GM18520 (cell line): ENCODE measurements around the gene PTS.

ENCODE experiments used
- ATAC-seq: cut with Tn5 transposase; IDR thresholded peaks from one replicate; pipeline ENCODE4 v1.9.1; 2021; ENCODE audit not compliant: unreplicated experiment

PTS gene

DNA sequence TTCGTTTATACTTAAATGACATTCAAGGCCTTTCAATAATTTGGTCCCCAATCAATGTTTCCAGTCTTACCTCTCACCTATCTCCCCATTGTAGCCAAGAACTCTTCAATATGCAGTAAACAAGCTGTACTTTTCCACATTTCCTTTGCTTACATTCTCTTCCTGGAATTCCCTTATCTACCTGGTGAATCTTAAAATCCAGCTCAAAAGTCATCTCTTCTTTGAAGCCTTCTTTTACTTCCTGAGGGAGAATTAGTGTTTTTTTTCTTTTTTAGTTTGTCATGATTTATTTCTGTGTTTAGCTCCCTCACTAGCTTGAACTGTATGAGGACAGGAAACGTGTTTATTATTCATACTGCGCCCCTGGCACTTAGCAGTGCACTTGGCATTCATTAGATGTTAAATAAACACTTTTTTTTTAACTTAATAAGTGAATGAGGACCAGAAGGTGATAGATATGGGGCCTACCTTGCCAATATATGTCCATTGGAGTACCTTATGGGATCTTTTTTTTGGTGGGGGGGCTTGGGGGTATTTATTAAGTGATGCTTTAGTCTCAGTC is 4.9 kb upstream of the PTS start:
- no peak for ATAC-seq

DNA sequence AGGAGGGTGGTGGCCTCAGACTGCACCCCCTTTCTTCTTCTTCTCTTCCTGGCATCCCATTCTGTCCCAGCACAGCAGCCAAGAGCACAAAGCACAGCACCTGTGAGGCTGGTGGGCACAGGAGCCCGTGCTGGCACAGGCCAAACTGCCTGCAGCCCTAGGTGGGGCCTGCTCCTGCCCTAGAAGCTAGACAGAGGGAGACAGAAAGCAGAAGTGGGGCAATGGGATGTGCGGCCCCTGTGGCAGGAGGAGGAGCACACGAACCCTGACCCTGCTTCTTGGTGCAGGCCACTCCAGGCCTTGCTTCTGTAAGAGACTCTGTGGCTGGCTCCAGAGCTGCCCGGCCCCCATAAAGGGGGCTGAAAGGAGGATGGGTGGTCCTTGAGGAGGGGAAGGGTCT is 3.9 kb upstream of the PTS start:
- ATAC-seq = no peak

DNA sequence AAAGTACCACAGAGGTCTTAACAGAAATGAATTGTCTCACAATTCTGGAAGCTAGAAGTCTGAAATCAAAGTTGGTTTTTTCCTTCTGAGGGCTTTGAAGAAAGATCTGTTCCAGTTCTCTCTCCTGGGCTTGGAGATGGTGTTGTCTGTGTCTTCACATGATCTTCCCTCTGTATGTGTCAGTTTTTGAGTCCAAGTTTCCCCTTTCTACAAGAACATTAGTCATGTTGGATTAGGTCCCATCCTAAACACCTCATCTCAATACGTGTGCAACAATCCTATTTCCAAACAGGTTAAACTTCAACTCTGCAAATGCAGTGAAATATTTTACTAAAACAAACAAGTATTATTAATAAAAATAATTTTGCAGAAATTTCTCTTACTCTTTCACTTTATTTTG is 3.1 kb upstream of the PTS start:
- ATAC-seq = no peak

DNA sequence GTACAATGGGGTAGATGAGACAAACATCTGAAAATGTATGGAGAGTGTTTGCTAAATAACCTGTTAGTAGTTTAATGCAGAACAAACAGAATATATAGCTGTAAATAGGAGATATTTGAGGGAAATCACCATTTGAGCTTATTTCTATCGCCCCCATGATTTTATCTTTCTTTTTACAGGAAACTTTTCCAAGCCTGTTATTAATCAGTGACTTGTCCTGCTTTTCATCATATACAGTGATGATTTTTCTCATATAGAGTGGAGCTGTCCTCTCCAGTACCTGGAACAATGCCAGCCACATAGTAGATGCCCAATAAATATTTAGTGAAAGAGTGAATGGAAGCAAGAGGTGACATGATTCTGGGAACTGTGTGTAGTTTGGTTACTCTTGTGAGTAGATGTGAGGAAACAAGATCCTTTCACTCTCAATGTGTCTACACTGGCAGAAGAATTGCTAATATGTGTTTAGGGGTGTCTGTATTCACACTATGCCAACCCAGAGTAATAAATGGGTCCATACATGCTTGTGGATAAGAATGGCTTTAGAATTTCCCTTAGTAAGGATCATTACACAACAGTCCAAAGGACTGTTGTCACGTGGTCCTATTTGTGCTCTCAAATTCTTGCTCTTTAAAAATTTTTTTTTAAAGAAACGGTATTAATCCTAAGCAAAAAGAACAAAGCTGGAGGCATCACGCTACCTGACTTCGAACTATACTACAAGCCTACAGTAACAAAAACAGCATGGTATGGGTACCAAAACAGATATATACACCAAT is 2.3 kb upstream of the PTS start:
- ATAC-seq = no peak

DNA sequence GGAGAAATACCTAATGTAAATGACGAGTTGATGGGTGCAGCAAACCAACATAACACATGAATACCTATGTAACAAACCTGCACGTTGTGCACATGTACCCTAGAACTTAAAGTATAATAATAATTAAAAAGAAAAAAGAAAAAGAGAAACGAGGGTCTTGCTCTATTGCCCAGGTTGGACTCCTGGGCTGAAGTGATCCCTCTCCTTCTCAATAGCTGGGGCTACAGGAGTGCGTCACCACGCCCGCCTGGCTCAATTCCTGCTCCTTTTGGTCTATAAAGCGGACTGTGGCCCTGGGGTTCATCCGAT is 521 bp upstream of the PTS start:
- ATAC-seq = no peak

DNA sequence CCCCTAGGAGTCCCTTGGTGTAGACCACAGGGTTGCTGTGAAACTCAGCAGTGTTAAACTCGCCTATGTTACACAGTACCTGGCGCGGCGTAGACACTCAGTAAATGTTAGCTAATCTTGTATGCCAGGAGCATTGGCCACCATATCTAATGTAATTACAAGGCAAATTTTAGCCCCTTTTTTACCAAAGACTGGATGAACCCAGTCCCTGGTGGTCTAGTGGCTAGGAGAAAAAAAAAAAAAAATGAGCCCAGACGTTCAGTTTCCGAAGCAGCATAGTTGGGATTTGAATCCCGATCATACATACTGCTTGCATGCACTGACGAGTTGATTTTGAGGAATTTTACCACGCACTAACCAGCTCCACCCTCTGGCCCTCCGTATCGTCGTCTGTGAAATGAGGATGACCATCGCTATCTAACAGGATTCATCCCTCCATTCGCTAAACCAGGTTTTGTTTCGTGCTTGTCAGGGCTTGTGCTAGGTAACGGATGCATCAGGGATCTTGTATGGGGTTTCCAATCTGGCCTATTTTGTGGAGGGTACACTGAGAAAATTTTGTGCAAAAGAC is 688 bp downstream of the PTS start:
- ATAC-seq = peak; percentile 22

DNA sequence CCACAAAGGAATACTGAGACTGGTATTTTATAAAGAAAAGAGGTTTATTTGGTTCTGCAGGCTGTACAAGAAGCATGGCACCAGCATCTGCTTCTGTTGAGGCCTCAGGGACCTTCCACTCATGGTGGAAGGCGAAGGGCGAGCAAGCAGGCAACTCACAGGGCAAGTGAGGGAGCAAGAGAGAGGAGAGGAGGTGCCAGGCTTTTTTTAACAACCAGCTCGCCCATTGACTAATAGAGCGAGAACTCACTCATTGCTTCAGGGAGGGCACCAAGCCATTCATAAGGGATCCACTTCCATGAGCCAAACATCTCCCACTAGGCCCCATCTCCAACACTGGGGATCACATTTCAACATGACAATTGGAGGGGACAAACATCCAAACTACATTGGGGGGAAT is 1.2 kb downstream of the PTS start:
- no peak for ATAC-seq

DNA sequence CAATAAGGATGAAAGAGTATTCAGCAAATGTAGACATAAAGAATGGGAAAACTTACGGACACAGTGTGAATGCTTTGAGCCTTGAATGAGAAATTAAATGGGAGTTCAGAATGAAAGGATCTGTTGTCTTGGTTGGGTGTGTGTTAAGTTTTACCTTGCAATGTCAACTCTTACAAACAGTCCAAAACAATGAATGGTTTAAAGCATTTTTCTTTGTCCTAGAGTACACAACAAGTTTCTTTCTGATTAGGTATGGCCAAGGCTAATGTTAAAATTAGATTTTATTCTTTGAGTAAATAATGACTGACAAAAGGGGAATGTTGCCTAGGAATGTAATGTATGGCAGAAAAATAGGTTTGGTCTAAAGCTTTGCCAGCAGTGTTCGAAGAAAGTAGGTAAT is 2.5 kb downstream of the PTS start:
- no peak for ATAC-seq

DNA sequence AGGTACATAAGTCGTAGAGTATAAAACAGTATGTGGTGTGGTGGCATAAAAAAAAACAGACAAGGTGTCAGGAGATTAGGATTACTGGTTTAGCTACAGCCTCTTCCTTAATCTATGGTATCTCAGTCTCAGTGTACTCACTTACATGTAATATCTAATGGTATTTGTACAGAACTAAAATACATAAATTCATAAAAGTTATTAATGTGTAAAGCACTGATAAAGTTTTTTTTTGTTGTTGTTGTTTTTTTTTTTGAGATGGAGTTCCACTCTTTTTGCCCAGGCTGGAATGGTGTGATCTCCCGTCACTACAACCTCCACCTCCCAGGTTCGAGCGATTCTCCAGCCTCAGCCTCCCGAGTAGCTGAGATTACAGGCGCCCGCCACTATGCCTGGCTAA is 2.9 kb downstream of the PTS start:
- ATAC-seq = no peak

DNA sequence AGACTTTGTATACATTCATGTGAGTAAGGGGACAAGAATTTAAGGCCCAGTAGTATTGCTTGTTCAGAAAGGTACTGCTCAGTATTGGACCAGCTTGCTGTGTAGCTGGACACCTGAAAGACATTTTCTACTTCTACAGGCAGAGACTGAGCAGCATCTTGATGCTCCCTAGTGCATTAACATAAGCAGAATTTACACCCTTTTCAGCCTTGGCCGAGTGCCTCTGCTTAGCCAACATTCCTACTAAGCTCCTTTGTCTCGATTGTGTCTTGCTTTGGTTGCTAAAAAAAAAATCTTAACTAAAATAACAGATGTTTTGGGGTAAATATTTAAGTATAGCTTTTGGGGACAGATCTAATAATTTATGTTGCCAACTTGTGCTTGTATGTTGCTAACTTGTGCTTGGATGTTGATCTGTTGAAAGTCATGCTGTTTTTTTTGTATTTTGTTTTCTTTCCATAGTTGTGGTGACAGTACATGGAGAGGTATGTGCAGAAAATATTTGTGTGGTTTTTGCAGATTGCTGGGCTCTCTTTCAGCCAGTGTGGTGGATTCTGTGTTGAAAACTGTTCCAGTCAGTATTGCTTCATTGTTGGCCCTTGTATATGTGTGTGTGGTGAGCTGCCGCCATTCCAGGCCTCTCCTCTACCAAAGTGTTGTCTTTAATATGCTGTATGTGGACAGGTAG is 3.7 kb downstream of the PTS start:
- ATAC-seq = no peak

DNA sequence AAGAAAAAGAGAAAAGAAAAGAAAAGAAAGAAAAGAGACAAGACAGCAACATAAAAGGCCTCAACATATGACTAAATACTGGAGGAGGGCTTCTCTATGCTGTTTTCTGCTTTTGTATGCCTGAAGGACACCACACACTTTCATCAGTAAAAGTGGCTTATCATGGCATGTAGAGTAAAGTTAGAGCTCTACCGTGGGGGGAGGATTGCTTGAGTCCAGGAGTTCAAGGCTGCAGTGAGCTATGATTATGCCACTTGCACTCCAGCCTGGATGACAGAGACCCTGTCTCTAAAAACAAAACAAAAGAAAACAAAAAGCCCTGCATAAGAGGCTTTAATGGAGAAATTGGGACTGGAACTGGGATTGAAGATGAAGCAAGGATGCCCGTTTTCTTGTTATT is 5.7 kb downstream of the PTS start:
- ATAC-seq = no peak

DNA sequence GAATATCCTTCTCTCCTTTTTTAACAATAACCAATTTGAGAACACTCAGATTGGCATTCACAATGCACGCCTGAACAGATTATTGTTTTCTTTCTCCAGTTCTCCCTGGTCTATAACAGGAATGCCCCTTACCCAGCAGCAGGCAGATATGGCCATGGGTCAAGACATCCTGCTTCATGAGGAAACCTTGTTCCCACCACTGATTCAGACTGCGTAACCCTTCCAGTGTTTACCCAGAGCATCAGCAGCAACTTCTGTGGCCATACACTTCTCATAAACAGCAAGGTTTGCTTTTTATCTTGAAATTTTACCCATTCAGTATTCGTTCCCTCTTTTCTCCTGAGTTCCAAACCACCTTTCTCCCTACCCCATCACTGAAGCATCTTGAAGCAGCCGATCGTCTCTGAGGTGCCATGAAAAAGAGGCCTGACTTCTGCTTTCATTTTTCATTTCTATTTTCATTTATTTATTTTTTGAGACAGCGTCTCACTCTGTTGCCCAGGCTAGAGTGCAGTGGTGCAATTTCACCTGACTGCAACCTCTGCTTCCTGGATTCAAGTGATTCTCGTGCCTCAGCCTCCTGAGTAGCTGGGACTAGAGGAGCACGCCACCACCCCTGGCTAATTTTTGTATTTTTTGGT is 9.6 kb downstream of the PTS start:
- ATAC-seq = no peak

DNA sequence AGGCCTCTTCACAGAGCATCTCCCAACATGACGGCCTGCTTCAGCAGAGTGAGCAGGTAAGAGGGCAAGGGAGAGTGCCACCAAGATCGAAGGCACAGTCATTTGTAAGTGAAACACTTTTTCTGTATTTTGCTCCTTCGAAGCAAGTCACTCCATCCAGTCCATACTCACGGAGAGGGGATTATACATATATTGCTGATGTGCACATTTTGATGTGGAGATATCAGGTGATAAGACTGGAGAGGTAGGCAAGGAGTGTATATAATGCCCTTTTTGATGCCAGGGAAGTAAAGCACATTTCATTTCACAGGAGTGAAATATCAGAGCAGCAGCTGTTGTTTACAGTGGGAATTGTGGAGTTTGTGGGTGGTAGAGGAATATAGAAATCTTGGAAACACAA is 11.2 kb downstream of the PTS start:
- no peak for ATAC-seq

DNA sequence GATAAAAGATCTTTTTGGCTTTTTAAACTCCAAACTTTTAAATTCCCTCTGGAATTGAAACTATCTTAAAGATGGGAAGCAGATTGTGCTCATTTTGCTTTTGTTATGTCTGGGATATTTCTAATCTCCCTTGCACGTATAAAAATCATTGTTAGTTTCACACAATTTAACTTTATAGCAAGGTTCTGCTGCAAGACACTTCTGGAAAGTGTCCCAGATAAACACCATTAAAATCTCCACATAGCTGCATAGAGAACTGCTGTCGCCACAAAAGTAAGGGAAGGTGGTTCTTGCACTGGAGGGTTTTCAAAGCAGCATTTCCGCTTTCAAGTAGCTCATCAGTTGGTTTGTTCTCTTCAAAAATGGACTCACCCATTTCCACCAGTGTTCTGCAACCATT is 11.8 kb downstream of the PTS start:
- no peak for ATAC-seq

DNA sequence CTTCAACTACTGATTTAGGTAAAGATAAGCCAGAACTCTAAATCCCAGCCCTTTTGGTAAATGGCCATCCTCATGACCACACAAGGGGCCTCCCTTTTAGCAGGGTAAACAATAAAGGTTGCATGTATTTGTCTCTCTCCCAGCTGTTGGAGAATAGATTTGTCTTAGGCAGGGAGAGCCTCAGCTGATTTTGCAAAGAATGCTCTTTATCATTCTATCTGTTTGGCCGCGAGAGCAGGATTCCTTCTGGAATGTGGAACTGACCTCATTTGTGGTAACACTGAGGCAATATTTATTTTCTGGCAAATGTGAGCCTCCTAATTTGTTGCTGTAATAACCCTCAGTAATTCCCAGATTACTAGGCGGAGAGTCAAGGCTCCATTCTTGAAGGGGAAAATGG is 15.3 kb downstream of the PTS start:
- no peak for ATAC-seq

DNA sequence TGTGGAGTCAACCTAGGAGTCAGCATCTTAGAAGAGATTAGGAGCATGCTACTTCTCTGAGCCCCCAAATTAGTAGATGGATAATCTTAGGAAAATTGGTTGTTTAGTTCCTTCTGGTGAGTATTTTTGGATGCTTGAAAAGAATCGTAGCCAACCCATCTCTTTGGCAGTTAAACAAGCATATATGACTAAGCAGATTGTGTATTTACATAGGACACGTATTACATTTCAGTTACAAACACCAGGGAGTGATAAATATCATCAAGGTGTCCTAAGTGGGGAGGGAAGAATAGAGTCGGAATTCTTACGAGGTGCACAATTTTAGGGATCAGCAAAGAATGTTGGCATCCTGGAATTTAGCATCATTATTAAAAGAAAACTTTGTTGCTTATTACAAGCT is 21.0 kb downstream of the PTS start:
- no peak for ATAC-seq

DNA sequence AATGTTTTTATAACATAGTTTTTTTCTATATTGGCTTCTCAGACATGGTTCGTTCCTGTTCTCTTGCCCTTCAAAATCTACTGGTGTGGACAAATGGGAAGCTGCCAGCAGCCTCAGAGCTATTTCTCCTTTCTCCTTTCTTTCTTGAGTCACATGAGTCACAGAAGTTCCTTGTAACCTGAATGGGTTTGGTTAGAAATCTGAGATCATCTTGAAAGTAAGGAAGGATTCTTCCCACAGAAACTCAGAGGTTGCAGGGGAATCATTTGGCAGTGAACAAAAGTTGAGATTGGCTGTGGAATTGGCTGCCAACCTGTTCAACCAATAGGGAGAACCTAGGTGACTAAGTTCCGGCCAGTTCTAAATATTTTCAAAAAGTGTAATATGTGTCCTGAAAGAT is 22.0 kb downstream of the PTS start:
- ATAC-seq = no peak

DNA sequence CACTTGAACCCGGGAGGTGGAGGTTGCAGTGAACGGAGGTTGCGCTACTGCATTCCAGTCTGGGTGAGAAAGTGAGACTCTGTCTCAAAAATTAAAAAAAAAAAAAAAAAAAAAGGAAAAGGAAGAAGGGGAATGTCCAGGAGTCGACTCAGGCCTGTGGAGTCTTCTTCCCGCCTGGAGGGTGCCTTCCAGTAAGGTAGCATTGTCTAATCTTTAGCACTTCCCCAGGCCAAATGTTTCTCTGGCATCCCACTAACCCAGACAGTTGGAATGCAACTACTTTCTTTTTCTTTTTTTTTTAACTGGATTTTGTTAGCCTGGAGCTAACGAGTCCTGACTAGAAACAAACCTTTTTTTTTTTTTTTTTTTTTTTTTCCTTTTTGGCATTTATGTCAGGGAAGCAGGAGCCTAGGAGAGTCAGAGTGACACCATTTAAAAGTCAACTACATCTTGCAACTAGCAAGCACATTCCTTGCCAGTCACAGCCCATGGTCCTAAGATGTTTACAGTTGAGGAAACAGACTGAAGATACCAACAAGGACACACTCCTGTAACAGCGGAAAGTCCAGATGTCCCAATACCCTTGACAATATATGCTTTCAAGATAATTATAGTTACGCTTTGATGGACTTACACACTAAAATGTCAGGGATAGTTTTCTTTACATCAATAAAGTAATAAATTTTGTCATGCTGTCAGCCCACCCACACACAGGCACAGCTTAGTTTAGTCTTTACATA is 23.8 kb downstream of the PTS start:
- no peak for ATAC-seq

DNA sequence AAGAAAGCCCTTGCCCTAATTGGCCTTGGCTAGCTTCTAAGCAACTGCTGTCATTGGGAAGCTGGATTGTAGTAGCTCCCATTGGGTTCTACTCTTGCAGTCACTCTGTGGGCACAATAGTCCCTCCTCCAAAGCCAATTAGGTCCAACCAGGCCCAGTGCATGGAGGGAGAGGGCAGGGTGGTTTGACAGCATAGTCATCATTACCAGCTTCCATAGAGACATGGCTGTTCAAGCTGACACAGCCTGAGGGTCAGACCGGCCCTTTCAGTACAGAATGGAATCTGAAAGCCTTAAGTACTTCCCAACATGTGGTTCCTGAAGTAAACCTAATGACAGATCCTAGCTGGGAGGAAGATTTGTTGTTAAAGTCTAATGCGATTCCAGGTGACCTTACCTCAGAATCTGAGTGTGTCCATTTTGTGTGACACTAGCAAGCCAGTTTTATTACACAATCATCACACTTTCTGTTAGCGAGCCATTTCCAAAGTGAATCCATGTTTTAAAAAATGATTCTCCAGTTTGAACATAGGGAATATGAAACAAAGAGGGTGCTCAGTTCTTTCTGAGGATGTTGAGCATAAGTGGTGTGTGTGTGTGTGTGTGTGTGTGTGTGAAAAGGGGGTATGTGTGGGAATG is 27.5 kb downstream of the PTS start:
- no peak for ATAC-seq

DNA sequence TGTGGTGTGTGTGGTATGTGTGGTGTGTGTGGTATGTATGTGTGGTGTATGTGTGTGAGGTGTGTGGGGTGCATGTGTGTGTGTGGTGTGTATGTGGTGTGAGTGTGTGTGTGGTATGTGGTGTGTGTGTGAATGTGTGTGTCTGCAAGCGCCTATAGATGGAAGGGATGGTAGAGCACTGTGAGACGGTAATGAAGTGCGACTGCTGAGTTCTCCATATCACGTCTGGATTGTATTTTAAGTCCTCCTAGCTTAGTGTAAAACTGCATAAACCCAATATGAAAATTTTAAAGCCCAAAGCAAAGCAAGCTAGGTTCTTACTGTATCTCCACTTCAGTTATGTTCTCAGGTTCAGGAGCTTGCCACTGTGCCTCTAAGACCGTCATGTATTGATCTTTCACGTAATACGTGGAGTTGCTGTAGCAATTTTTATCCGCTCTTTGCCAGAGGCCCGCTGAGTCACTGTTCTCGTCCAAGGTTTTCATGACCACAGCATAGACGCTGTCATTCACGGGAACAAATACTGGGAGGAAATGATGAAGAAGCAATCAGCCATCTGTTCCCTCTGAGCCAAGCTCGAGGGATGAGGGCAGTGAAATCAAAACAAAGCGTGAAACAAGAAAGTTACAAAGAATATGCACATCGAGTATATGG is 29.0 kb downstream of the PTS start:
- ATAC-seq = no peak
